B cell (primary cell): ENCODE data around the gene EIF4ENIF1. TPM values are rescaled to one million over a fixed set of nuclear protein-coding genes. Genes with fewer than 3 reads are reported as not detected.
"Not testable (repeated sequence)": the region's sequence is repeated elsewhere in the genome, so short reads cannot be mapped to it uniquely, and the experiment has no call there.

ENCODE experiments used
- ATAC-seq: fragments of 200-7000 bp; cut with Tn5 transposase; one replicate; pipeline ENCODE4 v1.10.0; 2021; ENCODE audit warnings: low read depth, mild to moderate bottlenecking, moderate number of reproducible peaks, moderate library complexity
- CTCF ChIA-PET: fragments of 350-600 bp; sonication (Branson Sonifier 250); formaldehyde crosslinking; loops from one replicate; lab custom pipeline; 2021; ENCODE audit warnings: antibody characterized with exemption, inconsistent platforms; lab: Charles Lee
- POLR2A ChIA-PET: fragments of 350-600 bp; sonication (Branson Sonifier 250); formaldehyde crosslinking; loops from one replicate; lab custom pipeline; 2021; ENCODE audit warnings: antibody characterized with exemption; lab: Charles Lee
- DNase-seq: peaks from one replicate; pipeline ENCODE4 v3.0.0; 2013
- H2AFZ ChIP-seq: 2 replicates; pipeline ENCODE4 v1.6.1; 2012; ENCODE audit warnings: mild to moderate bottlenecking, low read depth, low read length; ENCODE audit not compliant: insufficient read depth, poor library complexity, severe bottlenecking
- H3K27ac ChIP-seq, 2 donors: 1 replicate in 1 of 2; 2 replicates in 1 of 2; pipeline ENCODE4 v1.5.1; 2012 to 2013; ENCODE audit warnings: low read length in 2 of 2, mild to moderate bottlenecking in 2 of 2, moderate library complexity in 1 of 2
- H3K27me3 ChIP-seq, 4 experiments: fragments of 200-600 bp in 1 of 4; sonication (generic) in 1 of 4; replicated peaks in 1 of 4; 1 replicate in 2 of 4; 2 replicates in 2 of 4; pipeline versions ENCODE4 v1.6.1 to v1.7.0; 2013 to 2016; ENCODE audit warnings: low read length in 3 of 4, mild to moderate bottlenecking in 2 of 4, mixed read lengths in 1 of 4, moderate library complexity in 1 of 4; ENCODE audit not compliant: insufficient read depth in 4 of 4, control insufficient read depth in 3 of 4; ENCODE audit errors: control extremely low read depth in 1 of 4
- H3K36me3 ChIP-seq, 2 experiments: replicated peaks in 1 of 2; 1 replicate in 1 of 2; 2 replicates in 1 of 2; pipeline versions ENCODE4 v1.6.1 to v1.7.1; 2013; ENCODE audit warnings: low read length in 1 of 2; ENCODE audit not compliant: insufficient read depth in 2 of 2, control insufficient read depth in 1 of 2; ENCODE audit errors: control extremely low read depth in 1 of 2, extremely low read depth in 1 of 2
- H3K4me1 ChIP-seq, 2 donors: fragments of 200-600 bp in 1 of 2; sonication (generic) in 1 of 2; 1 replicate in 1 of 2; 2 replicates in 1 of 2; pipeline versions ENCODE4 v1.5.1 to v1.6.1; 2013 to 2017; ENCODE audit warnings: low read length in 2 of 2; ENCODE audit not compliant: control insufficient read depth in 2 of 2, insufficient read depth in 2 of 2
- H3K4me2 ChIP-seq: replicated peaks from 2 replicates; pipeline ENCODE3; 2012; ENCODE audit warnings: mild to moderate bottlenecking, low read depth, low read length; ENCODE audit not compliant: poor library complexity, severe bottlenecking
- H3K4me3 ChIP-seq, 5 experiments: fragments of 200-600 bp in 1 of 5; sonication (generic) in 1 of 5; 1 replicate in 3 of 5; 2 replicates in 2 of 5; pipeline versions ENCODE4 v1.5.1 to v1.7.0; 2011 to 2016; ENCODE audit warnings: low read length in 4 of 5, mild to moderate bottlenecking in 4 of 5, low read depth in 2 of 5, control low read depth in 1 of 5, moderate library complexity in 1 of 5; ENCODE audit not compliant: insufficient read depth in 1 of 5; ENCODE audit errors: control extremely low read depth in 1 of 5, extremely low read depth in 1 of 5
- H3K79me2 ChIP-seq: fragments of 200-600 bp; sonication (generic); one replicate; pipeline ENCODE4 v1.6.0; 2016; ENCODE audit warnings: low read length; ENCODE audit not compliant: control insufficient read depth, insufficient read depth
- H3K9ac ChIP-seq: fragments of 200-600 bp; sonication (generic); 2 replicates; pipeline ENCODE4 v1.6.1; 2017; ENCODE audit warnings: mild to moderate bottlenecking, low read length, moderate library complexity
- H3K9me3 ChIP-seq, 3 donors: one replicate each; pipeline versions ENCODE4 v1.6.1 to v1.7.1; 2013; ENCODE audit warnings: low read length in 2 of 3; ENCODE audit not compliant: control insufficient read depth in 2 of 3, insufficient read depth in 1 of 3; ENCODE audit errors: control extremely low read depth in 1 of 3
- H4K20me1 ChIP-seq: 2 replicates; pipeline ENCODE4 v1.6.0; 2012; ENCODE audit warnings: mild to moderate bottlenecking, low read length; ENCODE audit not compliant: insufficient read depth, control insufficient read depth, poor library complexity, severe bottlenecking
- H3K27ac Mint-ChIP-seq: one replicate; pipeline ENCODE4 v1.8.0; 2021; ENCODE audit warnings: mixed read lengths
- H3K27me3 Mint-ChIP-seq: one replicate; pipeline ENCODE4 v1.8.0; 2021; ENCODE audit warnings: mixed read lengths
- H3K4me1 Mint-ChIP-seq: one replicate; pipeline ENCODE4 v1.8.0; 2021; ENCODE audit warnings: mixed read lengths
- H3K4me3 Mint-ChIP-seq: one replicate; pipeline ENCODE4 v1.8.0; 2021; ENCODE audit warnings: mixed read lengths
- H3K9me3 Mint-ChIP-seq: one replicate; pipeline ENCODE4 v1.8.0; 2022; ENCODE audit warnings: mixed read lengths; ENCODE audit not compliant: insufficient read depth
- EZH2 ChIP-seq: IDR thresholded peaks from 2 replicates; pipeline ENCODE4 v1.6.1; 2012; ENCODE audit warnings: borderline replicate concordance, low read depth, mild to moderate bottlenecking, moderate library complexity, low read length; ENCODE audit not compliant: insufficient read depth, poor library complexity, severe bottlenecking
- WGBS: methylation state at CpG from one replicate; pipeline ENCODE4 v1.1.5; 2013; ENCODE audit warnings: missing lambda C conversion rate; ENCODE audit not compliant: insufficient coverage; 5-methylcytosine and 5-hydroxymethylcytosine counted together
- intact Hi-C: fragments of 100-400 bp; cut with micrococcal nuclease; formaldehyde crosslinking; loops from one replicate; pipeline ENCODE4 v1.10.0; 2022
- polyA plus RNA-seq: library from polyadenylated mRNA; depleted of rRNA; stranded (reverse); fragments of >200 nt; gene quantifications from 2 replicates; pipeline ENCODE4 v1.2.3, GENCODE V29; 2012
- total RNA-seq, 2 donors: library from RNA; stranded (reverse); fragments of 120-200 nt in 1 of 2; gene quantifications; 1 replicate in 1 of 2; 2 replicates in 1 of 2; pipeline versions ENCODE4 v1.2.3 to v1.2.4, GENCODE V29; 2013 to 2022
- TF ChIP-seq, protein P1 (sequence below): fragments of 200-600 bp; IDR thresholded peaks from one replicate; pipeline ENCODE4 v1.8.0; 2022; ENCODE audit warnings: antibody characterized with exemption, mild to moderate bottlenecking

The EIF4ENIF1 gene
- total and polyA plus RNA-seq, 2 donors (not counting 1 experiment from before 2014, with no cell fraction given): 29.4 to 58.3 TPM

- POLR2A ChIA-PET: not testable (repeated sequence)
Observed at GRCh38 chr22:31482470-31482869, 7.2 kb downstream of the EIF4ENIF1 start.

GRCh38 chr22:31481129-31481528, 8.5 kb downstream of the EIF4ENIF1 start:
- Histone ChIP-seq H4K20me1 (peaks cover 10% of the 10 kb centered on the region), H3K36me3 (peaks cover 2 to 51% of the 10 kb centered on the region in 2 experiments), H3K9me3 (no peaks in the 10 kb centered on the region), H3K27ac (no peak overlapping the region), H2AFZ (no peak overlapping the region), H3K4me1 (peaks cover 13 to 17% of the 10 kb centered on the region in 2 donors), H3K79me2 (peaks cover 94% of the 10 kb centered on the region), H3K4me2 (no peak overlapping the region), H3K4me3 (no peak overlapping the region), H3K9ac (no peak overlapping the region), H3K27me3 (no peaks in the 10 kb centered on the region)
- ChIA-PET POLR2A (no interaction called here), CTCF (interaction anchor here (0.6 kb wide), 1 partner anchor 87 kb away, joined by 3 read pairs; no protein-coding TSS in a partner anchor)
- no peak overlapping the region for H3K27ac Mint-ChIP-seq
- no peaks in the 10 kb centered on the region for H3K27me3 Mint-ChIP-seq
- WGBS: 80% methylated on average over 1 of the region's 3 CpGs
- intact Hi-C loops: no loop called here
- no peaks in the 10 kb centered on the region for H3K9me3 Mint-ChIP-seq
- peaks cover 31% of the 10 kb centered on the region for H3K4me1 Mint-ChIP-seq
- no peak overlapping the region for H3K4me3 Mint-ChIP-seq
- ATAC-seq: no peak
- no peak for TF ChIP-seq EZH2
- TF ChIP-seq, protein P1, sequence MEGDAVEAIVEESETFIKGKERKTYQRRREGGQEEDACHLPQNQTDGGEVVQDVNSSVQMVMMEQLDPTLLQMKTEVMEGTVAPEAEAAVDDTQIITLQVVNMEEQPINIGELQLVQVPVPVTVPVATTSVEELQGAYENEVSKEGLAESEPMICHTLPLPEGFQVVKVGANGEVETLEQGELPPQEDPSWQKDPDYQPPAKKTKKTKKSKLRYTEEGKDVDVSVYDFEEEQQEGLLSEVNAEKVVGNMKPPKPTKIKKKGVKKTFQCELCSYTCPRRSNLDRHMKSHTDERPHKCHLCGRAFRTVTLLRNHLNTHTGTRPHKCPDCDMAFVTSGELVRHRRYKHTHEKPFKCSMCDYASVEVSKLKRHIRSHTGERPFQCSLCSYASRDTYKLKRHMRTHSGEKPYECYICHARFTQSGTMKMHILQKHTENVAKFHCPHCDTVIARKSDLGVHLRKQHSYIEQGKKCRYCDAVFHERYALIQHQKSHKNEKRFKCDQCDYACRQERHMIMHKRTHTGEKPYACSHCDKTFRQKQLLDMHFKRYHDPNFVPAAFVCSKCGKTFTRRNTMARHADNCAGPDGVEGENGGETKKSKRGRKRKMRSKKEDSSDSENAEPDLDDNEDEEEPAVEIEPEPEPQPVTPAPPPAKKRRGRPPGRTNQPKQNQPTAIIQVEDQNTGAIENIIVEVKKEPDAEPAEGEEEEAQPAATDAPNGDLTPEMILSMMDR: no peak
- DNase-seq: no peak

More at GRCh38 chr22:31482470-31482869, 7.2 kb downstream of the EIF4ENIF1 start:
- intact Hi-C loops, H4K20me1 ChIP-seq, H3K9me3 Mint-ChIP-seq, H3K4me1 ChIP-seq, H3K9ac ChIP-seq, H2AFZ ChIP-seq, H3K9me3 ChIP-seq, H3K27ac ChIP-seq, H3K4me3 ChIP-seq, H3K27me3 ChIP-seq, ATAC-seq, H3K4me3 Mint-ChIP-seq, H3K27me3 Mint-ChIP-seq, DNase-seq, H3K27ac Mint-ChIP-seq, H3K4me2 ChIP-seq: not testable (repeated sequence)
- H3K4me1 Mint-ChIP-seq: peaks cover 27% of the 10 kb centered on the region
- CTCF ChIA-PET: interaction anchor here (0.6 kb wide), 1 partner anchor 18 kb away, joined by 3 read pairs; no protein-coding TSS in a partner anchor
- peaks cover 2 to 61% of the 10 kb centered on the region in 2 experiments for H3K36me3 ChIP-seq
- peaks cover 91% of the 10 kb centered on the region for H3K79me2 ChIP-seq
- 100% methylated on average over 1 of the region's 8 CpGs for WGBS
